HG02938 (cell line): Measurements from ENCODE around the gene LIPC.

Experiments used
- ATAC-seq: cut with Tn5 transposase; IDR thresholded peaks from one replicate; pipeline ENCODE4 v1.9.1; 2021; ENCODE audit warnings: mild to moderate bottlenecking, moderate library complexity; ENCODE audit not compliant: unreplicated experiment

The LIPC gene

GRCh38 chr15:58472221-58472620, 40.4 kb downstream of the LIPC start:
- no peak for ATAC-seq

DNA sequence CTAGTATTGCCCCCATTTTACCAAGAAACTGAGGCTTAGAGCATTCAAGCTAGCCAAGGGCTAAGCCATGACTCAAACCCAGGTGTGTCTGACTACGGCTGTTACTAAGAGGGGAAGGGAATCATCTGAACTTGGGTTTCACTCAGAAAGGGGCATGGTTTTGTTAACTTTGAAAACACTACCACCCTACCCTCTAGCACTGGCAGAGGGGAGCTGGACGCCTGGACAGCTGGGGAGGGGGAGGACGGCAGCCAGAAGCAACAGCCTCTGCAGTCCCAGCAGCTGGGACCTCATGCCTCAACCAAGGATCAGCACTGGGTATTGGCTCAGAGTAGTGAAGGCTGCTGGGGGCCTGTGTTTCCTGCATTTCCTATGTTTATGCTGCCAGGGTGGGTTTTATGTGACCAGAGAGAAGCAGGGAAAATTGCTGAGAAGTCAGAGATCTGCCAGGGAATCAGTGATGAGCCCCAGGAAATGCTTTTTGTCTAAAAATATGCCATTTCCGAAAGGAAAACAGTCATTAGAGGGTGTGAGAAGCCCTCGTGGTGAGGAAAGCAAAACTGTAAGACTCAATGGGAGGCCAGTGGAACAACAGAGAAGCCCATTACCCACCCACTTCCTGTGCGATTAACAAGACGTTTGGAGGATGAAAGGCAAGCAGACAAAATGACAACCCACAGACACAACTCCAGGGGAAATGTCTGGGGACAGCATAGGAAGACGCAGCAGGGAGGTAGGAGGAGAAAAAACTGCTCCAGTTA, 41.2 kb downstream of the LIPC start:
- no peak for ATAC-seq

- no peak for ATAC-seq
These were observed 41.9 kb downstream of the LIPC start for GRCh38 chr15:58473724-58474123.

DNA sequence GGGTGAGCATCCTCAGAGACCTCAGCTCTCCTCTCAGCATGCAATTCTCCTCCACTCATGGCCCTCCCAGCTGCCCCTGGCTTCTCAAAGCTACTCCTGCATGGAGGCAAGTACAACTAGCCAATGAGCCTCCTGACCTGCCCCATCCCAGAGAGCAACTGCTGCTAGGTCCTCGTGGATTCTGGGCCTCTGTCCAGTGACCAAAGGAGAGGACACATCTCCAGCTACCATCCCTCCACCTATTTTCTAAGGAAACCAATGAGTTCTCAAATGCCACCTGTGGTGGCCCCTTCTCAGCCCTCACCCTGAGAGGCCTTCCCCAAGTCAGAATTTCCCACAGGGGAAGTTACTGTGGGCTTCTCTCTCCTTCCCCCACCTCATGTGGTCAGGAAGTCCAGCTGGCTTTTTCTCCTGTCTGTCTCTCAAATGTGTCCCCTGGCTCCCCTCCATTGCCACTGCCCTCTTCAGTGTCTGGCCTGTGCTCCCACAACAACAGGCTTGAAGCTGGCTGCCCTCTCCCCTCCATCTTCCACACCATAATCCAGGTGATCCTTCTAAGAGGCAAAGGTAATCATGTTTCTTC, 43.0 kb downstream of the LIPC start:
- no peak for ATAC-seq

DNA sequence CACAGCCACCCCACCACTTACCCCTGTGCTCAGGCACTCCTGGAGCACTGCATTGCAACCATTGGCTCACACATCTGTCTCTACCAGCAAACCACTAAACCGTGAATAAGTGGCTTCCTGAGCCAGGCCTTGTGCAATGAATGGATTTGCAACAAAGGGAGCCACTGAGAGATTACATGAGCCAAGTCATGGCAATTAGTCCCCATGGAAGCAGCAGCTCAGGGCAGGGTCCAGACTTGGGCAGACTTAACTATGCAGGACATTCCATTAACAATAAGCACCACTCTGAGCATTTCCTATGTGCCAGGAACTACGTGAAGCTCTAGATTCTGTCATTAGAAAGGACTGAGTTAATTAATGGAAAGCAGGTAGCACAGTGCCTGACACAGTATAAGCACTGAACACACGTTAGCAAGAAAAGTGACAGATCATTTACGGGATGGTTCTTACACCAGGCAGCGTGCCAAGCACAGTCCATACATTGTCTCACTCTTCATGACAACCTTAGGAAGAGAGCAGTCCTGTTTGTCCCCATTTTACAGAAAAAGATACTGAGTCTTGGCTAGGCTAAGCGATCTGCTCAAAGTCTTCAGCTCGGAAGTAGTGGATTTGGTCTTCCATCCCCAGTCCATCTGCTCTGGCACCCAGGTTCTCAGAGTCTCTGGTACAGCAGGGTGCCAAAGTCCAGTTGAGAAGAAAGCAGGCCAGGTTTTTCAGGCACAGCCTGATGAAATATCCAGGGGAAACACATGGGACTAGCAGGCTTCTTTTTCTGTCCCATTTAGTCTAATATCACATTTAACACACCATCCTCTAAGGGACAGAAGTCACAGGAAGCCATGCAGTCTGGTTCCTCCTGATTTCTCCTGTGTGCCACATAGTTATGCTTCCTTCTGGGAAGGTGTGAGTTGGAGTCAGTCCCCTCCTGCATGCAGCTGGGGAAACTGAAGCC, 44.1 kb downstream of the LIPC start:
- ATAC-seq, result no peak

GRCh38 chr15:58476525-58477162, 44.9 kb downstream of the LIPC start:
- no peak for ATAC-seq

DNA sequence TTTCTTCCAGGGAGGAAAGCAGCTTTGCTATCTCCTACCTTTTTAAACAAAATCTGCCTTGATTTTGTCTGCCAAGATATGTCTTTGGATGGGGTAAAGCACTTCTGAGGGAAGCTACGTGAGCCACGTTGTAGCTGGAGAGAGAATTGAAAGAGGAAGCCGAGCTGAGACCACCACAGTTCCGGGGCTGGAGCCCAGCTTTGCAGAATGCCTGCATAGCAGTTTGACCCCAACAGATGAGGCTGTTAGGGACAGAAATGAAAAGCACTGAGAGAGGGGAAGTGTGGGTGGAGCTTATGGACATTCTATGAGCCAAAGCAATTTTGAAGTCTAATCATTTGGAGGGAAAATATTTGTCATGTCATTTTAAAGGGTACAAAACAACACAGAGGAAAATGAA, 45.4 kb downstream of the LIPC start:
- no peak for ATAC-seq

- no peak for ATAC-seq
These were observed 46.2 kb downstream of the LIPC start for GRCh38 chr15:58478035-58478434.

DNA sequence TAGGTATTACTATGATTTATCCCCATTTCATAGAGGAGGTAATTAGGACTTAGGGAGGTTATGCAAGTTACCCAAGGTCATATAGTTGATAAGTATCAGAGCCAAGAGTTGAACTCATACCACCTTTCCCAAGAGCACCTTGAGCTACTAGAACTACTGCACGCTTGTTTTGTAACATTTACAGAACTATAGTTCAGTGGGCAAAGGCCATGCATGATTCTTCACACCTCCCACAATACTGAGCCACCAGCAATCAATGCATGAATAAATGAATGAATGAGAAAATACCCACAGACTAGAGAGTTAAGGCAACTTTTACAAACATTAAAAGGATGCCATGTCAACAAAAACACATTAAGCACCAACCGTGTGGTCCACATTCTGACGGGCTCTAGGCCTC, 46.8 kb downstream of the LIPC start:
- no peak for ATAC-seq

DNA sequence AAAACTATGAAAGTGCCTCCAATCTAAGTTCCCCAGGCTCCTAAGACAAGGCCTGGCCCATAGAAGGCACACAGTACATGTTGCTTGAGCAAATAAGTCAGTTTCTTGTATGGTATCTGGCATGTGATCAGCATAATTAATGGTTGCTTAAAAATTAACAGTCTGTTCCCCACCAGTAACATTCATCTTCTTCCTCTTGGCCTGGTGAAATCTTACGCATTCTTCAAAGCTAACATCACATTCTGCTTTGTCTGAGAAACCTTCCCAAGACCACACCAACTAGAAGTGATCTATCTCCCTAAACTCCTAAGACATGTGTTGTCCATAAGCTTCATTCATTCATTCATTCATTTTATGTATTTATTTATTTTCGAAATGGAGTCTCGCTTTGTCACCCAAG, 48.1 kb downstream of the LIPC start:
- no peak for ATAC-seq

GRCh38 chr15:58483376-58483775, 51.6 kb downstream of the LIPC start:
- no peak for ATAC-seq

- ATAC-seq, result no peak
These were observed 53.2 kb downstream of the LIPC start for GRCh38 chr15:58484791-58485600.

DNA sequence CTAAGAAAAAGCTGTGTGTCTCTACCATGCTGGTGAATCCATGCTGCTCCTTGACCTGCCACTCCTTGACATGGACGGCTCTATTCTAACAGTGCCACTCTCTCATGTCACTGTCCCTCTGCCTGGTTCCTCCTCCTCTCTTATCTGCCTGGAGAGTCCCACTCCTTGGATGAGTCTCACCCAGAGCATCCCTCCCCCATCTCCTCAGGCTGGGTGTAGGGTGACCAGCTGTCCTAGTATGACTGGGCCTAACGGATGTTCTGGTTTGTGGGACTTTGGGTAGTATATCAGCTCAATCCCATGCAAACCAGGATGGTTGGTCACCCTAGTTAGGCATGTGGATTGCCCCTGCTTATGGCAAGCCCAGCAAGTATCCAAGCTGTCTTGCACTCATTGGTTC, 54.3 kb downstream of the LIPC start:
- no peak for ATAC-seq

DNA sequence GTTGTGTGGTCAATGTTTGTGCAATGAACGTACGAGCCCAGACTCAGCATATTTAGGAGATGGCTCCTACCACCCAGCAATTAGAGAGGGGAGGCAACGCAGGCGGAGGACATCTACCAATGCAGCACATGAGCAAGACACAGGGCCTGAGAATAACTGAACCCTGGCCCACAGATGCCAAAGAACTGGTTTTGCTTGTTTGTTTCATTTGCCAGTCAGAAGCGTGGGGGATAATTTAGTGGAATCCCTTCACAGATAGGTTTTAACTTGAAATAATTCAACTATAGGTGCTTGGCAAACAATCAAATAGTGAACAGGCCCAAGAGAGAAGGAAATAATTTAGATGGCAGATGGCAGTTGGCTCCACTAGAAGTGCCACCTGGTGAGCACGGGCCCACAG, 54.8 kb downstream of the LIPC start:
- ATAC-seq, result no peak

DNA sequence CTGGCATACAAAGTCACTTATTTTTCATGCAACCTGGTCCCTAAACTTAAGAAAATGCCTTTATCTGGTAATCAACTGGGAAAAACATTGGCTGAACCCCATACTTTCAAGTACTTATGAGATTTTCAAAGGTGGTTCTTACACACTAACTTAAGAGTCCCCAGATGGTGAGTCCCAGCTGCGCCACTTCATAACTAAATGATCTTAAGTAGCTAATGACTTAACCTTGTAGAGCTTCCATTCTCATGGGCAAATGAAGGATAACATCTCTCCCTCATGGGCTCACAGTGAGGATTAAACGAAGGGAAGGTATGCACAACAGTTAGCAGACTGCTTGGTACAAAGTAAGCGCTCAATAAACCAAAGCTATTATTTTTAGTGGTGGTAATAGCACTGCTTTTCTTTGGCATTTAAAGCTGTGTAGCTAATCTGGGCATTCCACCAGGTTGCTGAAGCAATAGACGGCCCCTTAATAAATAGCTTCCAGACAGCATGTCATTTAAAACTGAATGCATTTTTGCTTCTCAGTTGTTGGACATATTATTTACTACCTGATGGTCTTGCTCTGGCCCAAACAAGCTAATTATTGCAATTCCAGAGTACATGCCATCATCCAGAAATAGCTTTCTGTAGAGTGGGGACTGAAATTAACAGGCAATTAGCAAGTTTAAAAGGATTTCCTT, 55.4 kb downstream of the LIPC start:
- ATAC-seq, result no peak

GRCh38 chr15:58487724-58488120, 55.9 kb downstream of the LIPC start:
- no peak for ATAC-seq

- ATAC-seq, result no peak
These were observed 57.7 kb downstream of the LIPC start for GRCh38 chr15:58489289-58490085.

DNA sequence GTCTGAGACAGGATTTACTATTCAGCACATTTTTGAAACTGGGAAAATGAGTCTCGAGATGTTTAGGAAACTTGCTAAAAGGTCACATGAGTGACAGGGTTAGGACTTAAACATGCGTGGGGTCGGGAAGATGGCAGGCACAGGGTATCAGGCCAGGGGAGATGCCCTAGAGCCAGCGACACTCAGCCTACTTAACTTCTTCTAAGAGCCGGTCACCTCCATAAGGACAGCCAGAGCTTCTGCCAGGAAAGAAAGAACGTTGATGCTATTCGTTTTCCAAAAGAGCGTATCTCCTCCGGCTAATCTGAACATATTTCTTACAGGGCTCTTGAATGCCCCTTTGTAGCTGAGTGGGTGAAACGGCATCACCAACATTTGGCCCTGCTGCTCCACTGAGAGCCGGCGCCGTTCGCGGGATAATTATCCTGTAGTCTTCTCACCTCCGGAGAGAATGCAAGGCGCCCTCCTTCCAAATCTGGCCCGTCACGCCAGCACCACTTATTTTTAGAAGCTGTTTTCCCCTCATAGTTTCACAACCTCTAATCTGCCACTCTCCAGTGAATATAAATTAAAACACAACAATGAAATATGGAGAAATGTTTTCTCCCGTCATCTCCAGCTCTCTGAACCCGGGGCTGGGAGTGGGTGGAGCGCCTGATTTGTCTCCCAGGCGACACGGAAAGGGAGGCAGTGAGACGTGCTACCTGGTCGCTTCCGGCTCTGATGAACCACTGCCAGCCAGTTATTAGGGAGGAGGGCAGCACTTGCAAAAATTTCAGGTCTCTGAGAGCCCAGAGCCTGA, 58.5 kb downstream of the LIPC start:
- ATAC-seq, result no peak
